Right atrium auricular region (tissue), 2 donors: Measurements from ENCODE around the gene MED27. TPM values are rescaled to one million over a fixed set of nuclear protein-coding genes. Genes with fewer than 3 reads are reported as not detected.

Experiments
- DNase-seq: peaks from one replicate; pipeline ENCODE4 v3.0.0-alpha.2; 2019; ENCODE audit warnings: low spot score
- H3K27ac ChIP-seq, 2 donors: fragments of 200-600 bp; sonication (generic); 1 replicate in 1 of 2; 2 replicates in 1 of 2; pipeline ENCODE4 v1.5.1; 2016 to 2019
- H3K27me3 ChIP-seq, 2 donors: fragments of 200-600 bp; sonication (generic); one replicate each; pipeline versions ENCODE4 v1.5.1 to v1.6.0; 2017 to 2019
- H3K36me3 ChIP-seq: fragments of 200-600 bp; sonication (generic); one replicate; pipeline ENCODE4 v1.5.1; 2016
- H3K4me1 ChIP-seq, 2 donors: fragments of 200-600 bp; sonication (generic); one replicate each; pipeline versions ENCODE4 v1.5.1 to v1.6.0; 2017 to 2019
- H3K4me3 ChIP-seq, 2 donors: fragments of 200-600 bp; sonication (generic); 1 replicate in 1 of 2; 2 replicates in 1 of 2; pipeline ENCODE4 v1.5.1; 2017 to 2019; ENCODE audit warnings: mild to moderate bottlenecking in 1 of 2, moderate library complexity in 1 of 2
- H3K9me3 ChIP-seq, 2 donors: fragments of 200-600 bp; sonication (generic); one replicate each; pipeline ENCODE4 v1.5.1; 2019
- CTCF ChIP-seq, 2 donors: fragments of 200-600 bp; sonication (generic); IDR thresholded peaks; one replicate each; pipeline ENCODE4 v1.5.1; 2019; ENCODE audit warnings: antibody characterized with exemption in 2 of 2
- total RNA-seq, 2 donors: library from RNA; depleted of rRNA; stranded (reverse); fragments of >200 nt; gene quantifications; one replicate each; pipeline ENCODE4 v1.1.0, GENCODE V29; 2016

The MED27 gene
- total RNA-seq, 2 donors from 2014 or later, result 12.5 to 15.3 TPM

- TF ChIP-seq CTCF (IDR thresholded peaks at IDR 0.05), result no peak
- no peak overlapping the region for H3K4me3 ChIP-seq
- H3K4me1 ChIP-seq, result no peaks in the 10 kb centered on the region
- H3K27ac ChIP-seq, result no peak overlapping the region
- no peaks in the 10 kb centered on the region for H3K9me3 ChIP-seq
- H3K36me3 ChIP-seq, result no peaks in the 10 kb centered on the region
- DNase-seq, result no peak
- H3K27me3 ChIP-seq, result no peaks in the 10 kb centered on the region
These were observed 251.8 kb downstream of the MED27 start for GRCh38 chr9:131827821-131828369.

- Histone ChIP-seq H3K4me3 (no peak overlapping the region), H3K36me3 (no peaks in the 10 kb centered on the region), H3K27me3 (no peaks in the 10 kb centered on the region), H3K27ac (no peak overlapping the region), H3K9me3 (no peaks in the 10 kb centered on the region), H3K4me1 (no peaks in the 10 kb centered on the region)
- no peak for TF ChIP-seq CTCF (IDR thresholded peaks at IDR 0.05)
- DNase-seq, result no peak
These were observed 252.6 kb downstream of the MED27 start for GRCh38 chr9:131826966-131827525.

DNA sequence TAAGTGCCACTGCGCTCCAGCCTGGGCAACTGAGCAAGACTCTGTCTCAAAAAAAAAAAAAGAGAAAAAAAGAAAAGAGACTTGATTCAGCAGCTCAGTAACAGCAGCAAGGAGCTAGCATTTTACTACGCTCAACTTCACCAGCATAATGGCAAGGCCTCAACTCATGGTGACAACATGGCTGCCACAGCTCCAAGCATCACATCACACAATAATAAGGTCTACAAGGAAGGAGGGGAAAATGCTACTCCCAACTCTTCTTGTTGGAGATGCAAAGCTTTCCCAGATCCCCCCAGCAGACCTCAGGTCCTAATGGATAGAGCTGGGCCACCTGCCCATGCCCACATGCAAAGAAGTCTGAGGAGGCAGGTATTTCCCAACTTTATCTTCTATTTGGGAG lies 253.6 kb downstream of the MED27 start:
- Histone ChIP-seq H3K4me1 (no peaks in the 10 kb centered on the region), H3K27me3 (no peaks in the 10 kb centered on the region), H3K36me3 (no peaks in the 10 kb centered on the region), H3K27ac (no peak overlapping the region), H3K4me3 (no peak overlapping the region), H3K9me3 (no peaks in the 10 kb centered on the region)
- DNase-seq, result no peak
- TF ChIP-seq CTCF (IDR thresholded peaks at IDR 0.05), result no peak

GRCh38 chr9:131824953-131825495 lies 254.6 kb downstream of the MED27 start:
- TF ChIP-seq CTCF (IDR thresholded peaks at IDR 0.05), result no peak
- Histone ChIP-seq H3K27ac (no peak overlapping the region), H3K27me3 (no peaks in the 10 kb centered on the region), H3K4me3 (no peak overlapping the region), H3K4me1 (no peaks in the 10 kb centered on the region), H3K9me3 (no peaks in the 10 kb centered on the region), H3K36me3 (no peaks in the 10 kb centered on the region)
- DNase-seq, result no peak

DNA sequence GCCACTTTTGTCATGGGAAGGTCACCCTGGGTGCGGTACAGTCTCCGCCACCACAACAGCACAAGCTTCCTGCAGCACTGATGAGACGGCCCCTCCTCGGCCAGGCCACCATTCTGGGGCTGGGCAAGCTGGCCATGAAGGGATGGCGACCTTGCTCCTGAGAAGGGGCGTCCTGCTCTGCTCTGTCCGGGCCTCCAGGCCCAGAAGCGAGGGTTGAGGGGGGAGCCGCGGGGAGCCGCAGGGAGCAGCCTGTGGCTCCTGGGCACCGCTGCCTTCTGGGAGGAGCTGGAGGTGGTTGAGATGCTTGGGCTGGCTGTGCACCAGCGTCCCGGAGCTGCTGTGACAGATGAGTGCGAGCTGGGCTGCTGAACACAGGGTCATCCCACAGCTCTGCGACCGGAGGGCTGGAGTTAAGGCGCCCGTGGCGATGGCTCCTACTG lies 255.5 kb downstream of the MED27 start:
- DNase-seq, result no peak

More for the DNA sequence above, 255.5 kb downstream of the MED27 start:
- Histone ChIP-seq H3K9me3 (no peaks in the 10 kb centered on the region), H3K27ac (no peak overlapping the region), H3K36me3 (no peaks in the 10 kb centered on the region), H3K4me3 (no peak overlapping the region), H3K27me3 (no peaks in the 10 kb centered on the region), H3K4me1 (no peaks in the 10 kb centered on the region)
- TF ChIP-seq CTCF (IDR thresholded peaks at IDR 0.05), result no peak
